Stimulated activated CD8-positive, alpha-beta memory T cell treated with anti-CD3 and anti-CD28 coated beads, Interleukin-4, amount 100 ng/mL, for 24 hours (primary cell): ENCODE data around the gene CENPO.
"Not testable (repeated sequence)": the region's sequence is repeated elsewhere in the genome, so short reads cannot be mapped to it uniquely, and the experiment has no call there.

Experiments
- DNase-seq: peaks from one replicate; pipeline ENCODE4 v3.0.0-alpha.2; 2020; ENCODE audit warnings: low read depth

The CENPO gene

GRCh38 chr2:24788816-24789215 is 4.4 kb upstream of the CENPO start:
- DNase-seq: no peak

GRCh38 chr2:24791452-24791851 is 1.8 kb upstream of the CENPO start:
- no peak for DNase-seq

- no peak for DNase-seq
Observed at GRCh38 chr2:24792542-24792873, 717 bp upstream of the CENPO start.

GRCh38 chr2:24793761-24794435 is 673 bp downstream of the CENPO start:
- no peak for DNase-seq

GRCh38 chr2:24797644-24798043 is 4.4 kb downstream of the CENPO start:
- DNase-seq: no peak

- DNase-seq: not testable (repeated sequence)
Observed at GRCh38 chr2:24800487-24800886, 7.3 kb downstream of the CENPO start.

GRCh38 chr2:24805811-24806660 is 12.8 kb downstream of the CENPO start:
- not testable (repeated sequence) for DNase-seq

- DNase-seq: no peak
Observed at GRCh38 chr2:24806661-24807036, 13.4 kb downstream of the CENPO start.

- DNase-seq: no peak
Observed at GRCh38 chr2:24809316-24810007, 16.2 kb downstream of the CENPO start.

- no peak for DNase-seq
Observed at GRCh38 chr2:24813691-24814137, 20.5 kb downstream of the CENPO start.

- DNase-seq: no peak
Observed at GRCh38 chr2:24814516-24814915, 21.3 kb downstream of the CENPO start.

GRCh38 chr2:24815171-24815570 is 21.9 kb downstream of the CENPO start:
- no peak for DNase-seq

GRCh38 chr2:24816404-24816803 is 23.2 kb downstream of the CENPO start:
- DNase-seq: no peak

- no peak for DNase-seq
Observed at GRCh38 chr2:24816884-24817283, 23.7 kb downstream of the CENPO start.

GRCh38 chr2:24818721-24819167 is 25.5 kb downstream of the CENPO start:
- DNase-seq: no peak

GRCh38 chr2:24819442-24820174 is 26.4 kb downstream of the CENPO start:
- no peak for DNase-seq

- DNase-seq: no peak
Observed at GRCh38 chr2:24820175-24820513, 26.9 kb downstream of the CENPO start.

GRCh38 chr2:24820598-24821432 is 27.6 kb downstream of the CENPO start:
- no peak for DNase-seq

GRCh38 chr2:24821433-24821891 is 28.2 kb downstream of the CENPO start:
- no peak for DNase-seq

GRCh38 chr2:24822049-24822706 is 29.0 kb downstream of the CENPO start:
- DNase-seq: no peak
